ENCODE results near the gene MYRIP.

DNA sequence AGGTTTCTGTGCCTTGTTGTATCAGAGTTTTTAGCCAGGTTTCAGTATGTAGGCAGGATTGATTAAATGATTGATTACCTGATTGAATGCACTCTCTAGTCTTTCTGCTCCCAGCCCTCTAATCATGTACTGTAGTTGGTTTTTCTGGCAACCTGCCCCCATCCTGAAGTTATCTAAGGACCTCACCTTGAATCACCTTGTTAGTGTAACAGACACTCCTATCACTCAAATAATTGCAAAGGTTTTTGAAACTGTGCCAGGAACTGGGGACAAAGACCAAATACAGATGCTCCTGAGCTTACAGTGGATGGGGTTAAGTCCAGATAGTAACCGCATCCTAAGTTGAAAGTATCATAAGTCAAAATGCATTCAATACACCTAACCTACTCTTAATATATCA, 358.5 kb downstream of the MYRIP start:
- TF ChIP-seq, protein P1, sequence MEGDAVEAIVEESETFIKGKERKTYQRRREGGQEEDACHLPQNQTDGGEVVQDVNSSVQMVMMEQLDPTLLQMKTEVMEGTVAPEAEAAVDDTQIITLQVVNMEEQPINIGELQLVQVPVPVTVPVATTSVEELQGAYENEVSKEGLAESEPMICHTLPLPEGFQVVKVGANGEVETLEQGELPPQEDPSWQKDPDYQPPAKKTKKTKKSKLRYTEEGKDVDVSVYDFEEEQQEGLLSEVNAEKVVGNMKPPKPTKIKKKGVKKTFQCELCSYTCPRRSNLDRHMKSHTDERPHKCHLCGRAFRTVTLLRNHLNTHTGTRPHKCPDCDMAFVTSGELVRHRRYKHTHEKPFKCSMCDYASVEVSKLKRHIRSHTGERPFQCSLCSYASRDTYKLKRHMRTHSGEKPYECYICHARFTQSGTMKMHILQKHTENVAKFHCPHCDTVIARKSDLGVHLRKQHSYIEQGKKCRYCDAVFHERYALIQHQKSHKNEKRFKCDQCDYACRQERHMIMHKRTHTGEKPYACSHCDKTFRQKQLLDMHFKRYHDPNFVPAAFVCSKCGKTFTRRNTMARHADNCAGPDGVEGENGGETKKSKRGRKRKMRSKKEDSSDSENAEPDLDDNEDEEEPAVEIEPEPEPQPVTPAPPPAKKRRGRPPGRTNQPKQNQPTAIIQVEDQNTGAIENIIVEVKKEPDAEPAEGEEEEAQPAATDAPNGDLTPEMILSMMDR (conservative IDR thresholded peaks at IDR 0.05; ENCODE audit: low read depth, low read length), result no peak
- TF ChIP-seq EZH2phosphoT487 (IDR thresholded peaks at IDR 0.05; ENCODE audit: borderline replicate concordance, low read length), result no peak
- TF ChIP-seq EZH2 (IDR thresholded peaks at IDR 0.05; ENCODE audit: low read length, unreplicated experiment), result no peak
